Aorta (tissue), 5 donors: Measurements from ENCODE around the gene GIN1. TPM values are rescaled to one million over a fixed set of nuclear protein-coding genes. Genes with fewer than 3 reads are reported as not detected.
"Not testable (repeated sequence)": the region's sequence is repeated elsewhere in the genome, so short reads cannot be mapped to it uniquely, and the experiment has no call there.

Experiments
- ATAC-seq: fragments of 200-7000 bp; cut with Tn5 transposase; one replicate; pipeline ENCODE4 v1.9.1; 2022; ENCODE audit warnings: moderate library complexity; ENCODE audit not compliant: low FRiP score
- DNase-seq, 2 donors: peaks; one replicate each; pipeline ENCODE4 v3.0.0-alpha.2; 2020
- H3K27ac ChIP-seq, 2 donors: one replicate each; pipeline ENCODE4 v1.5.1; 2013; ENCODE audit warnings: low read length in 2 of 2, mild to moderate bottlenecking in 2 of 2, moderate library complexity in 2 of 2, control low read depth in 1 of 2, inconsistent platforms in 1 of 2, low read depth in 1 of 2
- H3K27me3 ChIP-seq, 2 donors: one replicate each; pipeline ENCODE4 v1.6.1; 2013; ENCODE audit warnings: control low read depth in 1 of 2, low read length in 1 of 2, mild to moderate bottlenecking in 1 of 2, moderate library complexity in 1 of 2; ENCODE audit not compliant: insufficient read depth in 2 of 2, control insufficient read depth in 1 of 2
- H3K36me3 ChIP-seq, 2 donors: one replicate each; pipeline ENCODE4 v1.6.1; 2013; ENCODE audit warnings: control low read depth in 1 of 2, low read length in 1 of 2, mild to moderate bottlenecking in 1 of 2; ENCODE audit not compliant: insufficient read depth in 2 of 2, control insufficient read depth in 1 of 2
- H3K4me1 ChIP-seq, 2 donors: one replicate each; pipeline ENCODE4 v1.6.1; 2013; ENCODE audit warnings: low read length in 2 of 2, control low read depth in 1 of 2, mild to moderate bottlenecking in 1 of 2, moderate library complexity in 1 of 2; ENCODE audit not compliant: insufficient read depth in 2 of 2, control insufficient read depth in 1 of 2
- H3K4me3 ChIP-seq, 2 donors: one replicate each; pipeline ENCODE4 v1.5.1; 2013; ENCODE audit warnings: low read length in 2 of 2, control low read depth in 1 of 2, mild to moderate bottlenecking in 1 of 2
- H3K9me3 ChIP-seq: one replicate; pipeline ENCODE4 v1.6.1; 2013; ENCODE audit warnings: mild to moderate bottlenecking, low read length; ENCODE audit not compliant: control insufficient read depth
- WGBS, 2 donors: extraction: QIAGEN DNeasy Blood & Tissue Kit; methylation state at CpG; one replicate each; pipeline ENCODE4 v1.1.7; 2013; 5-methylcytosine and 5-hydroxymethylcytosine counted together
- intact Hi-C, 2 donors: fragments of 100-400 bp; cut with DNase I; formaldehyde crosslinking; loops; one replicate each; pipeline versions ENCODE4 v1.14.2 to v1.15.0; 2022
- long read RNA-seq, 2 donors: library from polyadenylated mRNA; unstranded; transcript quantifications; one replicate each; pipeline ENCODE4 v2.0.0, GENCODE V29; 2020 to 2021
- polyA plus RNA-seq, 2 donors: library from polyadenylated mRNA; stranded (reverse); fragments of 200-250 nt; gene quantifications; one replicate each; pipeline ENCODE4 v1.2.3, GENCODE V29; 2013
- total RNA-seq, 2 donors: library from RNA; stranded (reverse); fragmentation: NEBNext Ultra II Directional; extraction: Animal tissue kit (Norgen Biotek cat#: 25700); gene quantifications; one replicate each; pipeline ENCODE4 v1.2.1, GENCODE V29; 2021
- donor health status: healthy with polysubstance abuse.
- donor health status: Bipolar disorder and iron deficiency.
- donor health status: DM: no; HTN: no; CAD: no.
- donor health status: DM: no; HTN: no; CAD: no.
- donor health status: DM: yes; HTN: yes; CAD: no.

The GIN1 gene, protein sequence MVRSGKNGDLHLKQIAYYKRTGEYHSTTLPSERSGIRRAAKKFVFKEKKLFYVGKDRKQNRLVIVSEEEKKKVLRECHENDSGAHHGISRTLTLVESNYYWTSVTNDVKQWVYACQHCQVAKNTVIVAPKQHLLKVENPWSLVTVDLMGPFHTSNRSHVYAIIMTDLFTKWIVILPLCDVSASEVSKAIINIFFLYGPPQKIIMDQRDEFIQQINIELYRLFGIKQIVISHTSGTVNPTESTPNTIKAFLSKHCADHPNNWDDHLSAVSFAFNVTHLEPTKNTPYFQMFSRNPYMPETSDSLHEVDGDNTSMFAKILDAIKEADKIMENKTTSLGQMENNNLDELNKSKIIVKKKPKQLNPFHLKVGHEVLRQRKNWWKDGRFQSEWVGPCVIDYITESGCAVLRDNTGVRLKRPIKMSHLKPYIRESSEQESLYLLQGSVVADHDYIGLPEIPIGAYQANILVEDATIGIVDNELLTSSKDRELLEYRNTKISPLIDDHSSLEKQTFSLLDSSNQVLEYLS
- 1 to 10 TPM; 7.0 to 9.2 TPM for total RNA-seq
- 1 to 10 TPM; 4.2 to 5.0 TPM for polyA plus RNA-seq
- long read RNA-seq, donor 1, transcript GIN1-201 (8 exons, 3,229 nt): major isoform, 7 of 10 reads
- long read RNA-seq, donor 1, partial matches to known transcripts: 0 of 10 reads
- long read RNA-seq, donor 1, other reads (novel, unspliced or antisense): 3 of 10 reads
- long read RNA-seq, donor 2, partial matches to known transcripts: 0 of 1 reads
- long read RNA-seq, donor 2, other reads (novel, unspliced or antisense): 1 of 1 reads

DNA sequence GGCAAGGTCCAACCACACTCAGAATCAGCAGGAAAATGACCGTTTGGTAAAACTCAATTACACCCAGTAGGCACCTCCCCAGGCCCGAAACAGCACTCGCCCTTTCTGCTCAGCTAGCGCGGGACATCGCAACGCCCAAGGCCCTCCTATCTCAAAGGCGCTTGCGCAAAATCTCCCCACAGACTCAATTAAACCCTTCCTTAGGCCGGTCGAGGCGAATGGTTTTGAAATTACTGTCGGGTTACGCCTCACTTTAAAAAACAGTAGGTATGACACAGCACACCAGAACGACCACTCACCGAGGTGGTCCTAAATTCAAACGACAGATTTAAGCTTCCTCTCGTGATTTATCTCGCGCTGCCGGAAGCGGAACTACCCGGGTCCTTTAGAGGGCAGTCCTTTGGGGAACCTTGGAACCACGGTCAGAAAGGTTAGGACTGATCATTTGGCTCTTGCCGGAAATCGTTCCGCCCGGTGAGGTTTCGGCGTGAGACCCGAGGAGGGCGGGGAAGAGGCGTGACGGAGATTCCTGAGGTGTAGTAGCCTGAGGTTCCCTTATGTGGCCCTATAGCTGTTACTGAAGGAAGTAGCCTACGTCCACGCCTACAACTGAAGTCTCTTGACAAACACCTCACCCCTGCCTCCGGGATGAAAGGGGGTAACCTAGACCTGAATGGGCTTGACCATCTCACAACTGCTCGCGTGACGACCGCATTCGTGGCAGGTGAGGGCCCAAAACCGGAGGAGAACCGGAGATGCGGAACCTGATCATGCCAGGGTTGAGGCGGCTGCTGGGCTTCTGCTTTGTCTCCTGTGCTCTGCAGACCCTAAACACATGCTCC is at the start of gene GIN1, which contains the start of gene PPIP5K2:
Gene GIN1, minus strand, starts transcription at position 374 of the 842 bp plus-strand sequence. CDS start 11,431 bp downstream, outside the sequence.
Gene PPIP5K2, plus strand, starts transcription at position 537 of the 842 bp plus-strand sequence. CDS start 9,289 bp downstream, outside the sequence.
- intact Hi-C loops: loop anchor here in 1 of 2 donors (5.0 kb wide), 1 partner anchor 363 kb away; the partner anchor contains the start of gene PAM
- Histone ChIP-seq H3K36me3 (no peaks in the 10 kb centered on the region), H3K9me3 (no peaks in the 10 kb centered on the region), H3K4me3 (peak within 1 kb of the TSS; percentile 90 to 99), H3K27ac (peak within 1 kb of the TSS; percentile 96 to 97), H3K4me1 (peaks cover 2 to 5% of the 10 kb centered on the region in 2 donors), H3K27me3 (no peaks in the 10 kb centered on the region)
- ATAC-seq: peak; percentile 99
- WGBS, 2 donors: 0% methylated on average over 46 of the region's 46 CpGs
- DNase-seq: peak; percentile 97 to 98

DNA sequence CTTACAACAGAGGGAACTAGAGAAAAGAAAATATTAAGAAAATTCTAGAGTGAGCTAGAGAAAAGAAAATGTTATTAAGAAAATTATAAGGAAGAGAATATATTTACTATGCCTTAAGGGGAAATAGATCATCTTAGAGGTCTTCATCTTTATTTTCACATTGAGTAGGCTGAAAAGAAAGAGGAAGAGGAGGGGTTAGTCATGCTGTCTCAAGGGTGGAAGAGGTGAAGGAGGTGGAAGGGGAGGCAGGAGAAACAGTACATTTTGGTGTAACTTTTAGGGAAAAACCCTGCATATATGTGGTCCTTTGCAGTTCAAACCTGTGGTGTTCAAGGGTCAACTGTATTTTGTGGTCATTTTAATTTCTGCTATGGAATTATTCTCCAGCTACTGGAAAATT is 46.8 kb upstream of the GIN1 start:
- Histone ChIP-seq H3K4me3 (no peak overlapping the region), H3K9me3 (no peaks in the 10 kb centered on the region), H3K36me3 (peaks cover 0 to 3% of the 10 kb centered on the region in 2 donors), H3K27ac (no peak overlapping the region), H3K4me1 (no peaks in the 10 kb centered on the region), H3K27me3 (no peaks in the 10 kb centered on the region)
- no peak for DNase-seq
- intact Hi-C loops: no loop called here
- no peak for ATAC-seq

- Histone ChIP-seq H3K9me3 (no peaks in the 10 kb centered on the region), H3K27ac (no peak overlapping the region), H3K4me3 (no peak overlapping the region), H3K27me3 (no peaks in the 10 kb centered on the region), H3K36me3 (no peaks in the 10 kb centered on the region), H3K4me1 (no peaks in the 10 kb centered on the region)
- intact Hi-C loops: no loop called here
- 94 to 100% methylated on average over 1 of the region's 1 CpG for WGBS, 2 donors
- no peak for DNase-seq
- no peak for ATAC-seq
Observed at GRCh38 chr5:103151156-103151555, 31.2 kb upstream of the GIN1 start.

DNA sequence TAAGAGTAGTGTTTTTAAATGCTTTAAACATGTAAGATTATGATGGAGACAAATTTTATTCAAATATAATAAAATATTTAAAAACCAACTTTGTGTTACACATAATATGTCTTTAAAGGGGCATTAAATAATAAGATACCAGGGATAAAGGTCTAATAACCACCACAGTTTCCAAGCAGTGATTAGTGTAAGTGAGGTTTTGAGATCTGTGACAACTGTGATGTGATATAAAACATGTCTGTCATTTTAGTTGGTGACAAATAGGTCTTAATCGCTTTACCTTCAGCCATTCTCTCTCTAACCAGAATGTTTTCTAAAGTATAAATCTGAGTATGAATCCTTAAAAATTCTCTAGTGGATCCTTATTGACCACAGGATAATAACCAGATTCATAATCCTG is 28.3 kb upstream of the GIN1 start:
- Histone ChIP-seq H3K9me3 (no peaks in the 10 kb centered on the region), H3K27ac (no peak overlapping the region), H3K4me3 (no peak overlapping the region), H3K27me3 (no peaks in the 10 kb centered on the region), H3K4me1 (no peaks in the 10 kb centered on the region), H3K36me3 (no peaks in the 10 kb centered on the region)
- DNase-seq (no peak), ATAC-seq (no peak)
- 89 to 91% methylated on average over 1 of the region's 1 CpG for WGBS, 2 donors
- intact Hi-C loops: no loop called here

- Histone ChIP-seq H3K9me3 (no peaks in the 10 kb centered on the region), H3K27me3 (no peaks in the 10 kb centered on the region), H3K27ac (no peak overlapping the region), H3K4me3 (no peak overlapping the region), H3K36me3 (no peaks in the 10 kb centered on the region), H3K4me1 (no peaks in the 10 kb centered on the region)
- no peak for ATAC-seq
- DNase-seq: no peak
- intact Hi-C loops: no loop called here
Observed at GRCh38 chr5:103145196-103145595, 25.3 kb upstream of the GIN1 start.

- 97 to 99% methylated on average over 14 to 25 of the region's 25 CpGs for WGBS, 2 donors
- H3K4me1 ChIP-seq, H3K4me3 ChIP-seq, H3K27me3 ChIP-seq, H3K9me3 ChIP-seq, intact Hi-C loops, H3K27ac ChIP-seq, DNase-seq, ATAC-seq, H3K36me3 ChIP-seq: not testable (repeated sequence)
Observed at GRCh38 chr5:103142132-103142531, 22.2 kb upstream of the GIN1 start.

- no peak overlapping the region for H3K27ac ChIP-seq
- H3K4me3 ChIP-seq: no peak overlapping the region
- intact Hi-C loops: loop anchor here (2.0 to 10.0 kb wide), 3 partner anchors 55 to 365 kb away; no protein-coding TSS in a partner anchor
- DNase-seq: peak; percentile 76 to 81
- H3K4me1 ChIP-seq: no peaks in the 10 kb centered on the region
- ATAC-seq: peak; percentile 92
- WGBS, 2 donors: 1 to 2% methylated on average over 2 of the region's 2 CpGs
- H3K27me3 ChIP-seq: no peaks in the 10 kb centered on the region
- no peaks in the 10 kb centered on the region for H3K9me3 ChIP-seq
- H3K36me3 ChIP-seq: no peaks in the 10 kb centered on the region
Observed at GRCh38 chr5:103139264-103139865, 19.4 kb upstream of the GIN1 start.

GRCh38 chr5:103138202-103138690 is 18.3 kb upstream of the GIN1 start:
- H3K9me3 ChIP-seq: no peaks in the 10 kb centered on the region
- ATAC-seq (no peak), DNase-seq (no peak)
- no peak overlapping the region for H3K27ac ChIP-seq
- H3K4me1 ChIP-seq: no peaks in the 10 kb centered on the region
- no peaks in the 10 kb centered on the region for H3K36me3 ChIP-seq
- H3K27me3 ChIP-seq: no peaks in the 10 kb centered on the region
- WGBS, 2 donors: 84 to 86% methylated on average over 3 of the region's 3 CpGs
- intact Hi-C loops: loop anchor here (2.0 to 10.0 kb wide), 3 partner anchors 53 to 363 kb away; no protein-coding TSS in a partner anchor
- H3K4me3 ChIP-seq: no peak overlapping the region
